OCI-LY7 (cell line): ENCODE results near the gene POU6F2.

ENCODE experiments used
- CTCF ChIP-seq: fragments of 200-600 bp; sonication (generic); conservative IDR thresholded peaks from 2 replicates; pipeline ENCODE4 v1.5.1; 2014; ENCODE audit warnings: mild to moderate bottlenecking, antibody characterized with exemption, low read length, moderate library complexity, mixed read lengths
- EZH2phosphoT487 ChIP-seq: fragments of 200-600 bp; sonication (generic); IDR thresholded peaks from 2 replicates; pipeline ENCODE4 v1.6.1; 2018; ENCODE audit warnings: low read depth, borderline replicate concordance, mild to moderate bottlenecking, mixed run types, antibody characterized with exemption, low read length, moderate library complexity, mixed read lengths

DNA sequence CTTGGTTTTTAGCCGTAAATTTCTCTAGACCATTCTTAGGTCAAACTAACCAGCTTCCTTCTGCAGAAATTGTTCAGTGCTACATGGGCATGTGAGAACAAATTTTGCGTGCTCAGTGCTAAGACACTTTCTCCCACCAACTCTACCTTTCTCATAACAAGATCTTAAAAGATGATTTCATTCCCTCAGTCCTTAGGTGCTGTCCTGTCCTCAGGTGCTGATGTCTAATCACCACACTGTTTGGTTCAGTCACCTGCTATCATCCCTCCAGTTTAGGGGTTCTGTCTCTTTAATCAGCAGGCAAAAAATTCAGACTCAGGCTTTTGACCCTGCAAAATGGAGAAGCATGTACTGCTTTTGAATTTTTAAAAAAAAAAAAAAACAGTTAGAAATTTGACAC lies 361.0 kb downstream of the POU6F2 start:
- TF ChIP-seq CTCF, result no peak
- no peak for TF ChIP-seq EZH2phosphoT487
